ENCODE results near the gene PTGFRN.

DNA sequence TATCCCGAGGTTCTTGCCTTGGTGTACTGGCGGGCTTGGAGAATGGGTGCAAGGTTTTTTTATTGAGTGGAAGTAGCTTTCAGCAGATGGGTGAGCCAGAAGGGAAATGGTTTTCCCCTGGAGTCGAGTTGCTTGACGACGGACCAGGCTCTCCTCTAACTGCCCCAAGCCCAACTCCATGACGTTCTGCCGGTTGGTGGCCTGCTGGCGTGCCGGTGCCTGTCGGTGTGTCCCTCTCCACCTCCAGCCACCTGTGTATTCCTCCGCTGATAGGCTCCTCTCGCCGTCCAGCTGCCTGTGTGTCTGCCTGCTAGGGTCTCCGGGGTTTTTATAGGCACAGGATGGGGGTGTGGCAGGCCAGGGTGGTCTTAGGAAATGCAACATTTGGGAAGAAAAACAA, 34.3 kb upstream of the PTGFRN start:
- no peak for TF ChIP-seq CHD1 (IDR thresholded peaks at IDR 0.05; ENCODE audit: low read depth, low read length)
- no peak for TF ChIP-seq RFX5 (IDR thresholded peaks at IDR 0.05; ENCODE audit: borderline replicate concordance, low read depth, low read length)
- no peak for TF ChIP-seq RNF2 (IDR thresholded peaks at IDR 0.05; ENCODE audit: borderline replicate concordance, low read depth, low read length, missing control alignments, poor library complexity, severe bottlenecking)
- TF ChIP-seq EP300 (IDR thresholded peaks at IDR 0.05; ENCODE audit: borderline replicate concordance in 1 of 2, low read depth in 2 of 2, low read length in 2 of 2) = no peak
- TF ChIP-seq NANOG (IDR thresholded peaks at IDR 0.05; ENCODE audit: insufficient read depth, low read depth, low read length, poor library complexity, severe bottlenecking) = no peak
- no peak for TF ChIP-seq EZH2 (IDR thresholded peaks at IDR 0.05; ENCODE audit: low read depth, low read length, severe bottlenecking)
- no peak for TF ChIP-seq GABPA (IDR thresholded peaks at IDR 0.05; ENCODE audit: borderline replicate concordance, insufficient read depth, low read length)
- no peak for TF ChIP-seq BACH1 (IDR thresholded peaks at IDR 0.05; ENCODE audit: low read length)
- TF ChIP-seq, protein P1, sequence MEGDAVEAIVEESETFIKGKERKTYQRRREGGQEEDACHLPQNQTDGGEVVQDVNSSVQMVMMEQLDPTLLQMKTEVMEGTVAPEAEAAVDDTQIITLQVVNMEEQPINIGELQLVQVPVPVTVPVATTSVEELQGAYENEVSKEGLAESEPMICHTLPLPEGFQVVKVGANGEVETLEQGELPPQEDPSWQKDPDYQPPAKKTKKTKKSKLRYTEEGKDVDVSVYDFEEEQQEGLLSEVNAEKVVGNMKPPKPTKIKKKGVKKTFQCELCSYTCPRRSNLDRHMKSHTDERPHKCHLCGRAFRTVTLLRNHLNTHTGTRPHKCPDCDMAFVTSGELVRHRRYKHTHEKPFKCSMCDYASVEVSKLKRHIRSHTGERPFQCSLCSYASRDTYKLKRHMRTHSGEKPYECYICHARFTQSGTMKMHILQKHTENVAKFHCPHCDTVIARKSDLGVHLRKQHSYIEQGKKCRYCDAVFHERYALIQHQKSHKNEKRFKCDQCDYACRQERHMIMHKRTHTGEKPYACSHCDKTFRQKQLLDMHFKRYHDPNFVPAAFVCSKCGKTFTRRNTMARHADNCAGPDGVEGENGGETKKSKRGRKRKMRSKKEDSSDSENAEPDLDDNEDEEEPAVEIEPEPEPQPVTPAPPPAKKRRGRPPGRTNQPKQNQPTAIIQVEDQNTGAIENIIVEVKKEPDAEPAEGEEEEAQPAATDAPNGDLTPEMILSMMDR (IDR thresholded peaks at IDR 0.05; ENCODE audit: control extremely low read depth in 1 of 3, insufficient read depth in 1 of 3, low read depth in 1 of 3, low read length in 3 of 3) = no peak
- no peak for TF ChIP-seq JUND (IDR thresholded peaks at IDR 0.05; ENCODE audit: low read length)
- TF ChIP-seq SIRT6 (IDR thresholded peaks at IDR 0.05; ENCODE audit: low read length) = no peak
- TF ChIP-seq, protein P2, sequence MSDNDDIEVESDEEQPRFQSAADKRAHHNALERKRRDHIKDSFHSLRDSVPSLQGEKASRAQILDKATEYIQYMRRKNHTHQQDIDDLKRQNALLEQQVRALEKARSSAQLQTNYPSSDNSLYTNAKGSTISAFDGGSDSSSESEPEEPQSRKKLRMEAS (IDR thresholded peaks at IDR 0.05) = no peak
- no peak for TF ChIP-seq BCL11A (IDR thresholded peaks at IDR 0.05; ENCODE audit: low read depth in 2 of 2, low read length in 2 of 2)
- no peak for TF ChIP-seq CHD2 (IDR thresholded peaks at IDR 0.05; ENCODE audit: low read length)

Measured in H1 (cell line).